Activated CD8-positive, alpha-beta memory T cell treated with anti-CD3 and anti-CD28 coated beads, Interleukin-2, amount 50 U/mL, for 24 hours (primary cell): Measurements from ENCODE around the gene ITGB1BP2.
"Not testable (repeated sequence)": the region's sequence is repeated elsewhere in the genome, so short reads cannot be mapped to it uniquely, and the experiment has no call there.

ENCODE experiments used
- DNase-seq: peaks from one replicate; pipeline ENCODE4 v3.0.0-alpha.2; 2020; ENCODE audit errors: extremely low read depth

Gene ITGB1BP2

DNA sequence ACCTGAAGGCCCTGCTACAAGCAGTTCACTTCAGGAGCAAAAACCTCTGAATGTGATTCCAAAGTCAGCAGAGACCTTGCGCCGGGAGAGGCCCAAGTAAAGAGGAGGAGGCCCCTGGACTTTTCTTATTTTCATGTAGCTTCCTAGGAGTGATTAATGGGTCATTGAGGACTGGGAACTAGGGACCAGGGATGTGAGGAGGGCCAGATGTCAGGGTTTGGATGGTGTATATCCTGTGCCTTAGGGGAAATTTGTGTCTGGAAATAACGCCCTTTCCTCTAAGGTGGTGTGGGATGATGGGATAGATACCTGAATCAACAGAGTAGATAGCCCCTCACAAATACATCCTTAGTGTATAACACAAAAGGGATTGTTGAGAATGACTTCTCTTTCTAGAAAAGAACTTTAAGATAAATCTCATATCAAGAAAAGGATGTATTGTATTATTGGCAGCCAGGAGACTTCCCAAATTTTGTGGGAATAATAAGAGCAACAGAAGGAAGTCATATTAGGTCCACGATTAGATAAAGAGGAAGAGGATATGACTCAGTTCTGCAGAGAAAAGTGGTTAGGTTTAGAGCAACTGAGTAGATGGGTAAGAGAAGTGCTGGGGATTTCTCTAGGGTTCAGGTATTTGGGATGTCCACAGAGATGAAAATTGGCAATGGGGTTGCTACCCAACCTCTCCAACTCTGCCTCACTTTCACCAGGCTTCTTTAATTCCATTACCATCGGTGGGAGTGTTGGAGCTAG is 1.1 kb downstream of the ITGB1BP2 start:
- DNase-seq: no peak

GRCh38 chrX:71304561-71304960 is 3.0 kb downstream of the ITGB1BP2 start:
- DNase-seq: no peak

DNA sequence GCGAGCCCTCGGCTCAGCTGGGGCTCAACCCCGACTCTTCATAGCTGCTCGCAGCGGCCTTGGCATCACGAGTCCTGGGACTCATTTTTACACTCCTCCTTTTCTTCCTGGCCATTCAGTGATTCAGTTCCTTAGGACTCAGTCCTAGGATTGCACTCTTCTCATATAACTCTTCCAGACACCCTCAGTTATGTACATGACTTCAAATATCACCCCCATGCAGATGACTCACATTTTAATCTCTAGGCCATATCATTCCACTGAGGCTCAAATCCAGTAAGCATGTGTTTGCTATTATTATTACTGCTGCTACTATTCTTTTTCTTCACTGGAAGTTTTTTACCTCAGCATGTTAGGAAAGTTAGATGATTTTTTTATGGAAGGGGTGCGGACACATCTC is 14.4 kb downstream of the ITGB1BP2 start:
- no peak for DNase-seq

DNA sequence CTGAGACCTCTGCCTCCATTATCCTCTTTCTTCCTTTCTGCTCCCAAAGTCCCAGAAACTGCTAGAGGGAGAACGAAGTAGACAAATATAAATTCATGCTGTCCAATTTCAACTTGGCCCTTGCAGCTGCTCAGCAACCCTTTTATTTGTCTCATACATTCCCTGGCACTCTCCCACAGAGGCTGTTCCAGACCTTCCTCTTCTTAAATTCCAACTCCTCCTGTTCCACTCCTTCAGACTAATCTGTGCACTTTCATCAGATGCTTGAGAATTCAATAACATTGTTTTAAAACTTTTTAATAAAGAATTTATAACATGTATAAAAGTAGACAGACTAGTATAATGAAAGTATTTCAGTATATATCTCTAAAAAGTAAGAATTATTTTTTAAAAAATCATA is 15.4 kb downstream of the ITGB1BP2 start:
- not testable (repeated sequence) for DNase-seq

GRCh38 chrX:71320126-71320525 is 18.6 kb downstream of the ITGB1BP2 start:
- DNase-seq: no peak

DNA sequence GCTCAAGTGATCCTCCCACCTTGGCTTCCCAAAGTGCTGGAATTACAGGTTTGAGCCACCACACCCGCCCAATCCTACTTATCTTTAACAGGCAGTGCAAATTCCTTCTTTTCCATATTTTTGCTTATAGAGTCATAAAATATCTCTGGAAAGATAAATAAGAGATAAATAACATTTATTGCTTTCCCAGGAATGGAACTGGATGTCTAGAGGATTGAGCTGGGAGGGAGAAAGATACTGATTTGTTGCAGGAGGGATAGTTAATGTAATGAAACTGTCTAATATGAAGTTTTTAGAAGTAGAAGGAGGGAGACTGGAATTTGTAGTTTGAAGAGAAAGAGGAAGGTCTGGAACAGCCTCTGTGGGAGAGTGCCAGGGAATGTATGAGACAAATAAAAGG is 20.2 kb downstream of the ITGB1BP2 start:
- DNase-seq: no peak

- not testable (repeated sequence) for DNase-seq
These were observed 22.9 kb downstream of the ITGB1BP2 start for GRCh38 chrX:71324452-71324851.

- DNase-seq: no peak
These were observed 24.8 kb downstream of the ITGB1BP2 start for GRCh38 chrX:71326394-71326793.

DNA sequence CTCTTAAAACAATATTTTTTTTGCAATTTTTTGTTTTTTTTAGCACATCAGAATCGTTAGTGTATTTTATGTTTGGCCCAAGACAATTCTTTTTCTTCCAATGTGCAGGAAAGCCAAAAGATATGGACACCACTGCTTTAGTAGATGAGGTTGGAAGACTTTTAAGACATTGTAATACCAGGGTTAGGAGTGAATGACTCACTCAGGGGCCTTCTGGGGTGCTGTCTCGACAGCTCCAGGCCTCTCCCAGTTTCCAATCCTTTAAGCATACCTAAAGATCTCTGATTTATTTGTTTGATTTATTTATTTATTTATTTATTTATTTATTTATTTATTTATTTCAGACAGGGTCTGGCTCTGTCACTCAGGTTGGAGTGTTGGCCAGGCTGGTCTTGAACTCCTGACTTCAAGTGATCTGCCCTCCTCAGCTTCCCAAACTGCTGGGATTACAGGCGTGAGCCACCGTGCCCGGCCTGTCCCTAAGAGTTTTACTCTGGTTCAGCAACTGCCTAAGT is 47.7 kb downstream of the ITGB1BP2 start:
- not testable (repeated sequence) for DNase-seq

- DNase-seq: not testable (repeated sequence)
These were observed 48.3 kb downstream of the ITGB1BP2 start for GRCh38 chrX:71349867-71350266.

DNA sequence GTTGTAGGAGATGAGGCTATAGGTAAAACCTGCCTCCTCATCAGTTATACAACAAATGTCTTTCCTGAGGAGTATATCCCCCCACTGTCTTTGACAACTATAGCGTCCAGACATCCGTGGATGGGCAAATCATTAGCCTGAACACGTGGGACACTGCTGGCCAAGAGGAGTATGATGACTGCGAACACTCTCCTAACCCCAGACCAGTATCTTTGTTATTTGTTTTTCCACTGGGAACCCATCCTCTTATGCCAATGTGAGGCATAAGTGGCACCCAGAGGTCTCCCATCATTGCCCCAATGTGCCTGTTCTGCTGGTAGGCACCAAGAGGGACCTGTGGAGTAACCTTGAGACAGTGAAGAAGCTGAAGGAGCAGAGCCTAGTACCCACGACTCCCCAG is 50.9 kb downstream of the ITGB1BP2 start:
- not testable (repeated sequence) for DNase-seq
